ENCODE data around the gene MTX3. TPM values are rescaled to one million over a fixed set of nuclear protein-coding genes. Genes with fewer than 3 reads are reported as not detected.

Gene MTX3
- total RNA-seq, 4 donors from 2014 or later, result 17.4 to 22.6 (median 20.0) TPM

- peaks cover 0 to 10% of the 10 kb centered on the region in 2 donors for H3K36me3 ChIP-seq
- no peak overlapping the region for H3K4me3 ChIP-seq
- H3K9me3 ChIP-seq, result no peaks in the 10 kb centered on the region
- no peak for TF ChIP-seq POLR2A (IDR thresholded peaks at IDR 0.05)
- no peak for TF ChIP-seq EP300 (IDR thresholded peaks at IDR 0.05)
- TF ChIP-seq POLR2AphosphoS5 (IDR thresholded peaks at IDR 0.05), result no peak
- no peak for TF ChIP-seq CTCF (IDR thresholded peaks at IDR 0.05)
- ATAC-seq, result no peak
- 71 to 81% methylated on average over 2 of the region's 2 CpGs for WGBS, 2 donors (ENCODE audit: low coverage in 1 of 2)
- no peaks in the 10 kb centered on the region for H3K27me3 ChIP-seq
- H3K4me1 ChIP-seq, result peaks cover 0 to 19% (median 10%) of the 10 kb centered on the region in 3 donors
- H3K27ac ChIP-seq, result no peak overlapping the region
These were observed 2.0 kb upstream of the MTX3 start for GRCh38 chr5:79992891-79993657.

- ATAC-seq, result no peak
- Histone ChIP-seq H3K36me3 (peaks cover 0 to 39% of the 10 kb centered on the region in 2 donors), H3K27ac (peak overlapping the region in 2 of 4 donors; percentile 81 to 83), H3K4me1 (peaks cover 0 to 19% (median 10%) of the 10 kb centered on the region in 3 donors), H3K4me3 (peak overlapping the region; percentile 65 to 80), H3K9me3 (no peaks in the 10 kb centered on the region), H3K27me3 (no peaks in the 10 kb centered on the region)
- TF ChIP-seq CTCF (IDR thresholded peaks at IDR 0.05) (no peak), EP300 (IDR thresholded peaks at IDR 0.05) (no peak)
- WGBS, 2 donors (ENCODE audit: low coverage in 1 of 2), result 39 to 45% methylated on average over 6 of the region's 6 CpGs
These were observed 861 bp downstream of the MTX3 start for GRCh38 chr5:79990205-79990597.

GRCh38 chr5:79986260-79986659, 4.8 kb downstream of the MTX3 start:
- H3K36me3 ChIP-seq, result peaks cover 9 to 79% of the 10 kb centered on the region in 2 donors
- H3K27ac ChIP-seq, result no peak overlapping the region
- H3K4me1 ChIP-seq, result peaks cover 0 to 12% (median 4%) of the 10 kb centered on the region in 3 donors
- no peaks in the 10 kb centered on the region for H3K27me3 ChIP-seq
- TF ChIP-seq CTCF (IDR thresholded peaks at IDR 0.05) (no peak), POLR2AphosphoS5 (IDR thresholded peaks at IDR 0.05) (no peak), EP300 (IDR thresholded peaks at IDR 0.05) (no peak), POLR2A (IDR thresholded peaks at IDR 0.05) (no peak)
- no peaks in the 10 kb centered on the region for H3K9me3 ChIP-seq
- no peak overlapping the region for H3K4me3 ChIP-seq
- no peak for ATAC-seq

- WGBS, 2 donors (ENCODE audit: low coverage in 1 of 2), result 78 to 89% methylated on average over 2 of the region's 2 CpGs
- ATAC-seq, result no peak
These were observed 5.8 kb downstream of the MTX3 start for GRCh38 chr5:79985288-79985687.

More at GRCh38 chr5:79985288-79985687, 5.8 kb downstream of the MTX3 start:
- Histone ChIP-seq H3K4me3 (no peak overlapping the region), H3K9me3 (no peaks in the 10 kb centered on the region), H3K4me1 (peaks cover 0 to 6% (median 4%) of the 10 kb centered on the region in 3 donors), H3K27me3 (no peaks in the 10 kb centered on the region), H3K27ac (no peak overlapping the region), H3K36me3 (peaks cover 9 to 88% of the 10 kb centered on the region in 2 donors)
- TF ChIP-seq POLR2AphosphoS5 (IDR thresholded peaks at IDR 0.05) (no peak), CTCF (IDR thresholded peaks at IDR 0.05) (no peak), POLR2A (IDR thresholded peaks at IDR 0.05) (no peak), EP300 (IDR thresholded peaks at IDR 0.05) (no peak)

All from gastroesophageal sphincter (tissue), 4 donors.